ENCODE measurements around the gene SMIM22.

Gene SMIM22

DNA sequence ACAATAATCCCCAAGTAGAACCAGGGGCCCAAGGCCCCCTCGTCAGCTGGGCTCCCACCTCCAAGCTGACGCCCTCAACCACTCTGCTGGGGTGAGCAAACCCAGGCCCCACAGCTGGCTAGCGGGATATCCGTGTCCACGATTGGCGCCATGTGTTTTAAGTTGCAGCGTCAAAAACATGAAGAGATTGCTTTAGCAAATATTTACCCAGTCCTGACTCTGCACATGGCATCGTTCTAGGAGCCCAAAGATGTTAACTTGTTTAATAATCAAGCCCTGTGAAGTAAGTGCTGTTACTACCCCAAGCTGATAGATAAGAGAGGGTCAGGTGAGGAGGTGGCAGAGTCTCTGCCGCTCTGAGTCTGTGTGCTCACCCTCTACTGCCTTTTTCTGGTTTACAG, 6.7 kb upstream of the SMIM22 start:
- Mint-ChIP-seq H3K36me3 (ENCODE audit: low read depth) (no peaks in the 10 kb centered on the region), H3K4me3 (no peak overlapping the region), H3K9me3 (no peaks in the 10 kb centered on the region), H3K27me3 (ENCODE audit: low read depth, poor library complexity) (peaks cover 2% of the 10 kb centered on the region), H3K4me1 (peaks cover 18% of the 10 kb centered on the region), H3K27ac (peak overlapping the region; percentile 70)
- no peak for DNase-seq
- TF ChIP-seq, protein P1, sequence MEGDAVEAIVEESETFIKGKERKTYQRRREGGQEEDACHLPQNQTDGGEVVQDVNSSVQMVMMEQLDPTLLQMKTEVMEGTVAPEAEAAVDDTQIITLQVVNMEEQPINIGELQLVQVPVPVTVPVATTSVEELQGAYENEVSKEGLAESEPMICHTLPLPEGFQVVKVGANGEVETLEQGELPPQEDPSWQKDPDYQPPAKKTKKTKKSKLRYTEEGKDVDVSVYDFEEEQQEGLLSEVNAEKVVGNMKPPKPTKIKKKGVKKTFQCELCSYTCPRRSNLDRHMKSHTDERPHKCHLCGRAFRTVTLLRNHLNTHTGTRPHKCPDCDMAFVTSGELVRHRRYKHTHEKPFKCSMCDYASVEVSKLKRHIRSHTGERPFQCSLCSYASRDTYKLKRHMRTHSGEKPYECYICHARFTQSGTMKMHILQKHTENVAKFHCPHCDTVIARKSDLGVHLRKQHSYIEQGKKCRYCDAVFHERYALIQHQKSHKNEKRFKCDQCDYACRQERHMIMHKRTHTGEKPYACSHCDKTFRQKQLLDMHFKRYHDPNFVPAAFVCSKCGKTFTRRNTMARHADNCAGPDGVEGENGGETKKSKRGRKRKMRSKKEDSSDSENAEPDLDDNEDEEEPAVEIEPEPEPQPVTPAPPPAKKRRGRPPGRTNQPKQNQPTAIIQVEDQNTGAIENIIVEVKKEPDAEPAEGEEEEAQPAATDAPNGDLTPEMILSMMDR (IDR thresholded peaks at IDR 0.05) = no peak

DNA sequence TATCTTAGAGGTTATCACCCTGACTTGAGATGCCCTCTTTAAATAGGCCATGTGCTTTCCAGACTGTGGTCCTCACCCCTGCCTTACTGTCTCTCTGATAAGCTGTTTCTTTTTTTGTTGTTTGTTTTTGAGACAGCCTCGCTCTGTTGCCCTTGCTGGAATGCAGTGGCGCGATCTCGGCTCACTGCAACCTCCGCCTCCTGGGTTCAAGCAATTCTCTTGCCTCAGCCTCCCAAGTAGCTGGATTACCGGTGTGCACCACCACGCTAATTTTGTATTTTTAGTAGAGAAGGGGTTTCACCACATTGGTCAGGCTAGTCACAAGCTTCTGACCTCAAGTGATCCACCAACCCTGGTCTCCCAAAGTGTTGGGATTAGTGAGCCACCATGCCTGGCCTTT, 6.3 kb upstream of the SMIM22 start:
- peaks cover 18% of the 10 kb centered on the region for H3K4me1 Mint-ChIP-seq
- H3K27me3 Mint-ChIP-seq (ENCODE audit: low read depth, poor library complexity) = peaks cover 2% of the 10 kb centered on the region
- H3K9me3 Mint-ChIP-seq = no peaks in the 10 kb centered on the region
- DNase-seq = no peak
- TF ChIP-seq, protein P1 (IDR thresholded peaks at IDR 0.05) = no peak
- peak overlapping the region; percentile 70 for H3K27ac Mint-ChIP-seq
- H3K4me3 Mint-ChIP-seq = no peak overlapping the region
- H3K36me3 Mint-ChIP-seq (ENCODE audit: low read depth) = no peaks in the 10 kb centered on the region

- Mint-ChIP-seq H3K9me3 (no peaks in the 10 kb centered on the region), H3K4me3 (no peak overlapping the region), H3K27me3 (ENCODE audit: low read depth, poor library complexity) (peaks cover 6% of the 10 kb centered on the region), H3K27ac (no peak overlapping the region), H3K4me1 (peaks cover 18% of the 10 kb centered on the region), H3K36me3 (ENCODE audit: low read depth) (no peaks in the 10 kb centered on the region)
- TF ChIP-seq, protein P1 (IDR thresholded peaks at IDR 0.05) = no peak
- DNase-seq = no peak
These were observed 4.9 kb upstream of the SMIM22 start for GRCh38 chr16:4790261-4790660.

DNA sequence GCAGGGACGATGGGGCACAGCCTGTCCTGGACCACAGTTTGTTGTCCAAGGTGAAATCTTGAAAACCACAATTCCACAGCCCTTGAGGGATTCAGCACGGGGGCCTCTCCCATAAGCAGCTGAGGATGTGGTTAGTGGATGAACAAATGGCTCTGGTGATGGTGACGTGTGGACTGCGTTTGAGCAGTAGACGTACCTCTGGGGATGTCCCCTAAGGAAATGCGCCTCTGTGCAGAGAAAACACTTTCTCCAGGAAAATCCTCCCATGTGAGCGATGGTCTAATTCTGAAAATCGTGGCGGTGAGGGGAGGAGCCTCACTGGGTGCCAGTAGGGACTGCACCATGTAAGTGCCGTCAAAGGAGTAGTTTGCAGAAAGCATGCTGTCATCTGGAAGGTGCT, 4.3 kb upstream of the SMIM22 start:
- peak overlapping the region; percentile 57 for H3K27ac Mint-ChIP-seq
- H3K9me3 Mint-ChIP-seq = no peaks in the 10 kb centered on the region
- TF ChIP-seq, protein P1 (IDR thresholded peaks at IDR 0.05) = no peak
- H3K27me3 Mint-ChIP-seq (ENCODE audit: low read depth, poor library complexity) = peaks cover 6% of the 10 kb centered on the region
- H3K36me3 Mint-ChIP-seq (ENCODE audit: low read depth) = no peaks in the 10 kb centered on the region
- DNase-seq = no peak
- peaks cover 18% of the 10 kb centered on the region for H3K4me1 Mint-ChIP-seq
- H3K4me3 Mint-ChIP-seq = no peak overlapping the region

DNA sequence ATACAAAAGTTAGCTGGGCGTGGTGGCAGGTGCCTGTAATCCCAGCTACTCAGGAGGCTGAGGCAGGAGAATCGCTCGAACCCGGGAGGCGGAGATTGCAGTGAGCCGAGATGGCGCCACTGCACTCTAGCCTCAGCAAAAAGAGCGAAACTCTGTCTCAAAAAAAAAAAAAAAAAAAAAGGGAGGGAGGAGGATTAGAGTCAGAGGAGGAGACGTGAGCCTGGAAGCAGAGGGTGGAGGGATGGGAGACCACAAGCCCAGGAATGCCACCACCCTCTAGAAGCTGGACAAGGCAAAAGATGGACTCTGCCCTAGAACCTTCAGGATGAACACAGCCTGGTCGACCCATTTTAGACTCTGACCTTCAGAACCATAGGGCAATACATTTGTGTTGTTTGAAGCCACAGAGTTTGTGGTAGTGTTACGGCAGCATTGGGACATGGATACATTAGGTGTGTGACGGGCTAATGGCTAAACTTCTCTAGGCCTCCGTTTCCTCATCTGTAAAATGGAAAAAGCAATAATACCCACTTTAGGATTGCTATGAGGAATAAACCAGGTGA, 2.1 kb upstream of the SMIM22 start:
- H3K4me1 Mint-ChIP-seq = peaks cover 14% of the 10 kb centered on the region
- no peak for DNase-seq
- no peaks in the 10 kb centered on the region for H3K36me3 Mint-ChIP-seq (ENCODE audit: low read depth)
- no peaks in the 10 kb centered on the region for H3K9me3 Mint-ChIP-seq
- TF ChIP-seq, protein P1 (IDR thresholded peaks at IDR 0.05) = no peak
- H3K27ac Mint-ChIP-seq = no peak overlapping the region
- H3K4me3 Mint-ChIP-seq = no peak overlapping the region
- H3K27me3 Mint-ChIP-seq (ENCODE audit: low read depth, poor library complexity) = peaks cover 8% of the 10 kb centered on the region

GRCh38 chr16:4795828-4796572, 831 bp downstream of the SMIM22 start:
- TF ChIP-seq, protein P1 (IDR thresholded peaks at IDR 0.05) = no peak
- DNase-seq = no peak
- H3K27ac Mint-ChIP-seq = no peak overlapping the region
- H3K9me3 Mint-ChIP-seq = no peaks in the 10 kb centered on the region
- no peaks in the 10 kb centered on the region for H3K36me3 Mint-ChIP-seq (ENCODE audit: low read depth)
- peaks cover 11% of the 10 kb centered on the region for H3K27me3 Mint-ChIP-seq (ENCODE audit: low read depth, poor library complexity)
- peaks cover 8% of the 10 kb centered on the region for H3K4me1 Mint-ChIP-seq
- no peak overlapping the region for H3K4me3 Mint-ChIP-seq

Data from nephron progenitor cell (in vitro differentiated cells).